ENCODE measurements around the gene AOPEP.

Gene AOPEP

GRCh38 chr9:95127249-95128176 lies 401.0 kb downstream of the AOPEP start:
- no peaks in the 10 kb centered on the region for H3K27me3 ChIP-seq (replicated peaks in 2 of 5; ENCODE audit: control insufficient read depth in 4 of 5, insufficient read depth in 5 of 5, low read length in 4 of 5)
- H3K4me3 ChIP-seq (ENCODE audit: control insufficient read depth in 1 of 7, extremely low read depth in 1 of 7, insufficient read depth in 4 of 7, low read depth in 2 of 7, low read length in 6 of 7): peak overlapping the region in 4 of 7 experiments; percentile 13 to 71 (median 44)
- H3K9me3 ChIP-seq (ENCODE audit: control extremely low read depth in 1 of 5, control insufficient read depth in 4 of 5, insufficient read depth in 2 of 5, low read depth in 1 of 5, low read length in 4 of 5): no peaks in the 10 kb centered on the region
- peaks cover 0 to 6% (median 1%) of the 10 kb centered on the region in 4 experiments for H3K4me1 ChIP-seq (ENCODE audit: control extremely low read depth in 1 of 4, control insufficient read depth in 4 of 4, insufficient read depth in 4 of 4, low read length in 3 of 4)
- WGBS (ENCODE audit: insufficient coverage): 29% methylated on average over 32 of the region's 35 CpGs
- ChIA-PET POLR2A (no interaction called here), CTCF (interaction anchor here (0.6 to 7.6 kb wide), 28 partner anchors 10 to 1090 kb away, joined by 3 to 67 read pairs (median 4); no protein-coding TSS in a partner anchor)
- H3K27ac ChIP-seq (ENCODE audit: insufficient read depth in 1 of 2, low read depth in 1 of 2, low read length in 2 of 2, poor library complexity in 1 of 2, severe bottlenecking in 2 of 2): no peak overlapping the region
- H3K36me3 ChIP-seq (ENCODE audit: control insufficient read depth in 4 of 4, insufficient read depth in 4 of 4, low read length in 3 of 4): peaks cover 0 to 3% (median 0%) of the 10 kb centered on the region in 4 experiments
- peak; percentile 61 to 76 (median 75) for DNase-seq

- peaks cover 0 to 6% (median 1%) of the 10 kb centered on the region in 4 experiments for H3K4me1 ChIP-seq (ENCODE audit: control extremely low read depth in 1 of 4, control insufficient read depth in 4 of 4, insufficient read depth in 4 of 4, low read length in 3 of 4)
- H3K27ac ChIP-seq (ENCODE audit: insufficient read depth in 1 of 2, low read depth in 1 of 2, low read length in 2 of 2, poor library complexity in 1 of 2, severe bottlenecking in 2 of 2): no peak overlapping the region
- POLR2A ChIA-PET: no interaction called here
- H3K27me3 ChIP-seq (replicated peaks in 2 of 5; ENCODE audit: control insufficient read depth in 4 of 5, insufficient read depth in 5 of 5, low read length in 4 of 5): no peaks in the 10 kb centered on the region
- H3K4me3 ChIP-seq (ENCODE audit: control insufficient read depth in 1 of 7, extremely low read depth in 1 of 7, insufficient read depth in 4 of 7, low read depth in 2 of 7, low read length in 6 of 7): no peak overlapping the region
- 80% methylated on average over 1 of the region's 4 CpGs for WGBS (ENCODE audit: insufficient coverage)
- DNase-seq: no peak
- no peaks in the 10 kb centered on the region for H3K9me3 ChIP-seq (ENCODE audit: control extremely low read depth in 1 of 5, control insufficient read depth in 4 of 5, insufficient read depth in 2 of 5, low read depth in 1 of 5, low read length in 4 of 5)
- CTCF ChIA-PET: interaction anchor here (0.9 to 7.6 kb wide), 21 partner anchors 9 to 1089 kb away, joined by 3 to 67 read pairs (median 4); no protein-coding TSS in a partner anchor
- H3K36me3 ChIP-seq (ENCODE audit: control insufficient read depth in 4 of 4, insufficient read depth in 4 of 4, low read length in 3 of 4): peaks cover 0 to 3% (median 0%) of the 10 kb centered on the region in 4 experiments
Measured at GRCh38 chr9:95128177-95128524, 401.7 kb downstream of the AOPEP start.

- ChIA-PET POLR2A (no interaction called here), CTCF (interaction anchor here (0.9 to 7.6 kb wide), 19 partner anchors 8 to 463 kb away, joined by 3 to 67 read pairs (median 4); no protein-coding TSS in a partner anchor)
- Histone ChIP-seq H3K4me1 (ENCODE audit: control extremely low read depth in 1 of 4, control insufficient read depth in 4 of 4, insufficient read depth in 4 of 4, low read length in 3 of 4) (peaks cover 0 to 6% (median 1%) of the 10 kb centered on the region in 4 experiments), H3K9me3 (ENCODE audit: control extremely low read depth in 1 of 5, control insufficient read depth in 4 of 5, insufficient read depth in 2 of 5, low read depth in 1 of 5, low read length in 4 of 5) (no peaks in the 10 kb centered on the region), H3K4me3 (ENCODE audit: control insufficient read depth in 1 of 7, extremely low read depth in 1 of 7, insufficient read depth in 4 of 7, low read depth in 2 of 7, low read length in 6 of 7) (no peak overlapping the region), H3K27ac (ENCODE audit: insufficient read depth in 1 of 2, low read depth in 1 of 2, low read length in 2 of 2, poor library complexity in 1 of 2, severe bottlenecking in 2 of 2) (no peak overlapping the region), H3K27me3 (replicated peaks in 2 of 5; ENCODE audit: control insufficient read depth in 4 of 5, insufficient read depth in 5 of 5, low read length in 4 of 5) (no peaks in the 10 kb centered on the region), H3K36me3 (ENCODE audit: control insufficient read depth in 4 of 4, insufficient read depth in 4 of 4, low read length in 3 of 4) (peaks cover 0 to 4% (median 0%) of the 10 kb centered on the region in 4 experiments)
- 94% methylated on average over 7 of the region's 8 CpGs for WGBS (ENCODE audit: insufficient coverage)
- DNase-seq: no peak
Measured at GRCh38 chr9:95129476-95130291, 403.2 kb downstream of the AOPEP start.

- H3K4me1 ChIP-seq (ENCODE audit: control extremely low read depth in 1 of 4, control insufficient read depth in 4 of 4, insufficient read depth in 4 of 4, low read length in 3 of 4): peaks cover 0 to 6% (median 1%) of the 10 kb centered on the region in 4 experiments
- WGBS (ENCODE audit: insufficient coverage): no CpG with 5 or more reads among the region's 5 CpGs
- ChIA-PET CTCF (interaction anchor here (0.6 to 7.6 kb wide), 20 partner anchors 10 to 464 kb away, joined by 3 to 67 read pairs (median 4); no protein-coding TSS in a partner anchor), POLR2A (no interaction called here)
- H3K27ac ChIP-seq (ENCODE audit: insufficient read depth in 1 of 2, low read depth in 1 of 2, low read length in 2 of 2, poor library complexity in 1 of 2, severe bottlenecking in 2 of 2): no peak overlapping the region
- no peak overlapping the region for H3K4me3 ChIP-seq (ENCODE audit: control insufficient read depth in 1 of 7, extremely low read depth in 1 of 7, insufficient read depth in 4 of 7, low read depth in 2 of 7, low read length in 6 of 7)
- peaks cover 0 to 4% (median 0%) of the 10 kb centered on the region in 4 experiments for H3K36me3 ChIP-seq (ENCODE audit: control insufficient read depth in 4 of 4, insufficient read depth in 4 of 4, low read length in 3 of 4)
- no peak for DNase-seq
- H3K9me3 ChIP-seq (ENCODE audit: control extremely low read depth in 1 of 5, control insufficient read depth in 4 of 5, insufficient read depth in 2 of 5, low read depth in 1 of 5, low read length in 4 of 5): no peaks in the 10 kb centered on the region
- no peaks in the 10 kb centered on the region for H3K27me3 ChIP-seq (replicated peaks in 2 of 5; ENCODE audit: control insufficient read depth in 4 of 5, insufficient read depth in 5 of 5, low read length in 4 of 5)
Measured at GRCh38 chr9:95130484-95130883, 404.0 kb downstream of the AOPEP start.

- CTCF ChIA-PET: interaction anchor here (0.5 to 7.6 kb wide), 33 partner anchors 10 to 1035 kb away, joined by 3 to 67 read pairs (median 4); no protein-coding TSS in a partner anchor
- H3K27me3 ChIP-seq (replicated peaks in 2 of 5; ENCODE audit: control insufficient read depth in 4 of 5, insufficient read depth in 5 of 5, low read length in 4 of 5): no peaks in the 10 kb centered on the region
- H3K36me3 ChIP-seq (ENCODE audit: control insufficient read depth in 4 of 4, insufficient read depth in 4 of 4, low read length in 3 of 4): peaks cover 0 to 4% (median 0%) of the 10 kb centered on the region in 4 experiments
- H3K4me3 ChIP-seq (ENCODE audit: control insufficient read depth in 1 of 7, extremely low read depth in 1 of 7, insufficient read depth in 4 of 7, low read depth in 2 of 7, low read length in 6 of 7): no peak overlapping the region
- H3K27ac ChIP-seq (ENCODE audit: insufficient read depth in 1 of 2, low read depth in 1 of 2, low read length in 2 of 2, poor library complexity in 1 of 2, severe bottlenecking in 2 of 2): no peak overlapping the region
- H3K9me3 ChIP-seq (ENCODE audit: control extremely low read depth in 1 of 5, control insufficient read depth in 4 of 5, insufficient read depth in 2 of 5, low read depth in 1 of 5, low read length in 4 of 5): no peaks in the 10 kb centered on the region
- POLR2A ChIA-PET: no interaction called here
- peaks cover 0 to 6% (median 1%) of the 10 kb centered on the region in 4 experiments for H3K4me1 ChIP-seq (ENCODE audit: control extremely low read depth in 1 of 4, control insufficient read depth in 4 of 4, insufficient read depth in 4 of 4, low read length in 3 of 4)
- WGBS (ENCODE audit: insufficient coverage): 44% methylated on average over 4 of the region's 7 CpGs
- peak; percentile 41 to 66 (median 55) for DNase-seq
Measured at GRCh38 chr9:95131023-95131943, 404.8 kb downstream of the AOPEP start.
